Hematopoietic multipotent progenitor cell treated with erythropoietin and hydrocortisone succinate and interleukin-3 and kit ligand, for 15 days (in vitro differentiated cells): Measurements from ENCODE around the gene TMEM178A.
"Not testable (repeated sequence)": the region's sequence is repeated elsewhere in the genome, so short reads cannot be mapped to it uniquely, and the experiment has no call there.

Source experiments
- DNase-seq: peaks from one replicate; pipeline ENCODE4 v3.0.0-alpha.2; 2015; ENCODE audit warnings: low spot score

The TMEM178A gene

DNA sequence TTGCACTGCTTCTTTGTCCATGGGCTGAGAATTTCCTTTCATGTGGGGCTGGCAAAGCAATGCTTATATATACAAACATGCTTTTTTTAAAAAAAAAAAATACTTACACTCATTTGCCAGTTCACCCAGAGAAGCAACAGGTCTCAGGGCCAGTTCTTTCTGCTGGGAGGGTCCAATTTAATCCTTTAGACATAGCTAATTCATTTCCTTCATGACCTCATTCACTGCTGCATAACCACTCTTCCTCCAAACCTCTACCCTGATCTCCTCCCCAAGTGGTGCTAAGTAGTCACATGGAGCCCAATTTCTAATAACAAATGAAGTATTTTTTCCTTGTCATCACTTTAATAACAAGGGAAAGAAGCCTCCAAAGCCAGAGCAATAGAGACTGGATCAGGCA, 17.1 kb upstream of the TMEM178A start:
- no peak for DNase-seq

DNA sequence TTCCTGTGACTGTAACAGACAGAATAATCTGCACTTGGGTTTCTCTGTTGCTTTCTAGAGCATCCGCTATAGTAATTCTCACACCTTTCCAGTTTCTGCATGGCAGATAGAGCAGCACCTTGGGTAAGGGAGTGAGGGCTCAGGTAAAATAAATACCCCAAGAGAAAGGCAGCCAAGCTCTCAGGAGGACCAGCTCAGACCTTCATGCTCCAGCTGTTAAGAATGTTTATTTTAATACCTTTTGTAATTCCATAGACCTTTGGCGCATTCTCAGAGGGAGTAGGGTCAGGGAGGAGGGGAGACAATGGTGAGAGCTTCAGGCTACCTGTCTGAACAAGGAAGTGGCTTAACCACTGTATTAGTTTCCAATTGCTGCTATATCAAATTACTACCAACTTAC, 16.2 kb upstream of the TMEM178A start:
- DNase-seq = no peak

DNA sequence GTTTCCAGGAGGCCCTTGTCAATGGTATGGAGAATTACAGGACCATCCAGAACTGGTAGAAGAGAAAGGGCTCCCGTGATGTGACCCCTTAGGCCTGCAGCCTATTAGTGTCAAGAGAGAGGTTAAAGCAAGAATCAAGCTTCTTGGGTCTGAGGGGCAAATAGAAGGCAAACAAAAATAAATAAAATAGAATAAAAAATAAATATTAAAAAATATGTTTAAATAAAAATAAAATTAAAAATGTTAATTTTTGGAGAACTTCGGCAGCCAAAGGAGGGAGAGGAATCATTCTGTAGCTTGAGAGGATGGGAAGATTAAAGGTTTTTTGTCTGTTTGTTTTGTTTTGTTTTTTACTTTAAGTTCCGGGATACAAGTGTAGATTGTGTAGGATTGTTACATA, 15.2 kb upstream of the TMEM178A start:
- DNase-seq = no peak

DNA sequence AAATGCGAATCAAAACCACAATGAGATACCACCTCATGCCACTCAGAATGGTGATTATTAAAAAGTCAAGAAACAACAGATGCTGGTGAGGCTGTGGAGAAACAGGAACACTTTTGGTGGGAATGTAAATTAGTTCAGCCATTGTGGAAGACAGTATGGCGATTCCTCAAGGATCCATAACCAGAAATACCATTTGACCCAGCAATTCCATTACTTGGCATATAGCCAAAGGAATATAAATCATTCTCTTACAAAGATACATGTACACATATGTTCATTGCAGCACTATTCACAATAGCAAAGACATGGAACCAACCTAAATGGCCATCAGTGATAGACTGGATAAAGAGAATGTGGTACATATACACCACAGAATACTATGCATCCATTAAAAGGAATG, 9.5 kb upstream of the TMEM178A start:
- not testable (repeated sequence) for DNase-seq

DNA sequence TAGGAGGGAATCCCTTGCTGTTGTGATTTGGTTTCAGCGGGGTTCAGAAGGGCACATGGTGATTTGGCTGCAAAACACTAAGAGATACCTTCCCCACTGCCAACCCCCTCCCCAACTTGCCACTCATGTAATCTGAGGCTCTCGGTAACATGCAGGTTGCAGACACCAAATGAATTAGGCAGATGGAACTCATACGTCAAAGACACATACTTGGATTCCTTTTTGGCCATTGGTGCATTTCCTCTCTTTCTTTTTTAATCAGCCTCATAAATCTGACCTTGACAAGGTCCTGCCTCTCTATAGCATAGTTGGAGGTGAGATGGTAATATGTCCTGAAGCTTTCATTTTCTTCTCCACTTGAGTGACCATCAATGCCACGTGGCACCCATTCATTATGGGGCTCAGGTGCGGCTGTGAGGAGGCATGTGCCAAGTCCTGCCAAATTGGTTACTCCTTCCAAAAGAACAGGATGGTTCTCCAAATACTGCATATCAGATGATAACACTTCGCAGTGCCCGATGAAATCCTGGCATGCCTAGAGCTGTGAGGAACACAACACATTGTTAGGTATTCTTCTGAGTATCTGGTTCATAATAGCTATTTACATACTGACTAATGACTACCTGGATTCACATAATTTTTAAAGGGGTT, 8.3 kb upstream of the TMEM178A start:
- no peak for DNase-seq

DNA sequence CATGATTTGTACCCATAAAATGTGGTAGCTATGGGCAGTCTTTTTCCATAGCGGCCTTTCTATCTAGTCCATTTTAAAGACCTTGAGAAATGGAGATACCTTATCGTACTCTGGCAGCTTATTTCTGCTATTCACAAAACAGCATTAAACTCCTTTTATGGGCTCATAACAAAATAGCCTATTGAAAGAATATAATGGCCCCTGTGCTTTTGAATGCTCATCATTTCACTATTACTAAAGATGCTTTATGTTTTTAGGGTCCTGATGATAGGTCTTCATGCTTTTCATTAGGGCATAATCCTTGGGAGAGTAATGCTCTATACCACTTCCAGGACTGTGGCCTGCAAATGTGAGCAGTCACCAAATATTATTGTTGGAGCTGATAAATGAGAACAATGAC, 7.3 kb upstream of the TMEM178A start:
- DNase-seq = no peak

DNA sequence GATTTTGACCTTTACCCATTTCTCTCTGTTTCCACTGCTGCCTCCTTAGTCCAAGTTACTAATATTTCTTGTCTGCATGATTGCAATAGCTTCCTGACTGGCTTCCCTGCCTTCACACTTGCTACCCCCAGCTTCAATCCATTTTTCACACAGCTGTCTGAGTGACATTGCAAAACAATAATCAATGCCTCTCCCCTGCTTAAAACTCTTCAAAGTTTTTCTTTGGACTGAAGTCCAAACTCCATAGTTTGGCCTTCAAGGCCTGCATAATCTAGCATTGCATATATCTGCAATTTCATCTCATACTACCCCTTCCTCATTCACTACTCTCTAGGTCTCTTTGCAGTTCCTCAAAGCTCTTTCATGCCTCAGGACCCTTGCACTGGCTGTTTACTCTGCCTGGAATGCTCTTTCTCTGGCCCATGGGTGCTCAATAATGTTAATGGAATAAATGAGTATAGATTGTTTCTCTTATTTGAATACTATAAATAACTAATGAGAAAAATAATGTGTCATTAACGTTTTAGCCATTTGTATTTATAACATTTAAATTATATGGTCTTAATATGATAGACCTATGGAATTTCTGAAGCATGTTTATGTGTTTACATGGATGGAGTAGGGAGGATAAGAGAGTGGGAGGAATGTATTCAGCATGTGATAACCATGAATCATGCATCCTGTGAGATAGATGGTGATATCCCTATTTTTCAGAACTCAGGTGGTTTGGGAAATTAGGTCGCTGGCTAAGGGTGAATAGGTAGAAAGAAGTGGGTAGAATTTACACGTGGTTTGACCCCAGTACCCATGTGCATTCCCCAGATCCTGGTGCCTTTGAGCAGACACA, 5.7 kb upstream of the TMEM178A start:
- no peak for DNase-seq

DNA sequence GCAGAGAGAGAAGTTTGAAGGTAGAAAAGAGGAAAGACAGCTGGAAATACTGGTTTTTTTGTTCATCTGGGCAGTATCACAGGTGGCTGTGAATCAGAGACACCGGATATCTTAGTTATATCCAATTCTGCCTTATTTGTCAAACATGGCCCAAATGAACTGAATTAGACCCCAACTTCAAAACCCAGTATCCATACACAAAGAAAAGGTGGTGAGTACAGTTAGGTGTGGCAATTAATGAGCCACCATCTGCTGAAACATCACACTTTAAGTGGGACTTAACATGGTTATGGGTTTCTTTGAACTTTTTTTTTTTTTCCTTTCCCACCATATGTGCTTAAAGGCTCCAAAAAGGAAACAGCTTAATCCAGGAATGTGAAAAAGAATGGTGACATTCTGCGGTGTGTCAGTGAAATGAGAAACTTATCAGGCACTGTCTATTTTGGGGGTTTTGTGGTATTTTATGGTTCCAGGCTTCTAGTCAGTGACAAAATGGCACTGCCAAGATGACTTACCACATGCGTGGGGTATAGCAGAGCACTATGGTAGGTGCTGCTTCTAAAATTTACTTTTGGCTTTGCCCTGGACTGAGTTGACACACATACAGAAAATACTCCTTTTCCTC, 5.0 kb upstream of the TMEM178A start:
- no peak for DNase-seq

DNA sequence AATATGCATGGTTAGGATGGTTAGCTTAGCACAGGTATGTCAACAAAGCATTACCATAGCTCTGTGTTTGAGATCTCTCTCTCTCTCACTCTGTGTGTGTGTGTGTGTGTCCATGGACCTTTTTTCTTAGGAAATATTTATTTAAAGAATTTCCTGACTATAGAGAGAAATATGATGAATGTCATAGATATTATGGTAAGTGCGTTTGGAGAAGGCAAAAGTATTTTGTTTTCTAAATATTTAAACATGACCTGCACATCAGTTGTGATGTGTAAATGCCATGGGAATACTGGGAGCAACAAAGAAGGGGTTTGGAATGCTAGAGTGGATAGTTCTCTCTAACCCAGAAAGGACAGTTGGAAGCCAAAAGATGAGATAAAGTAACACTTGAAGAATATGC, 3.9 kb upstream of the TMEM178A start:
- no peak for DNase-seq

DNA sequence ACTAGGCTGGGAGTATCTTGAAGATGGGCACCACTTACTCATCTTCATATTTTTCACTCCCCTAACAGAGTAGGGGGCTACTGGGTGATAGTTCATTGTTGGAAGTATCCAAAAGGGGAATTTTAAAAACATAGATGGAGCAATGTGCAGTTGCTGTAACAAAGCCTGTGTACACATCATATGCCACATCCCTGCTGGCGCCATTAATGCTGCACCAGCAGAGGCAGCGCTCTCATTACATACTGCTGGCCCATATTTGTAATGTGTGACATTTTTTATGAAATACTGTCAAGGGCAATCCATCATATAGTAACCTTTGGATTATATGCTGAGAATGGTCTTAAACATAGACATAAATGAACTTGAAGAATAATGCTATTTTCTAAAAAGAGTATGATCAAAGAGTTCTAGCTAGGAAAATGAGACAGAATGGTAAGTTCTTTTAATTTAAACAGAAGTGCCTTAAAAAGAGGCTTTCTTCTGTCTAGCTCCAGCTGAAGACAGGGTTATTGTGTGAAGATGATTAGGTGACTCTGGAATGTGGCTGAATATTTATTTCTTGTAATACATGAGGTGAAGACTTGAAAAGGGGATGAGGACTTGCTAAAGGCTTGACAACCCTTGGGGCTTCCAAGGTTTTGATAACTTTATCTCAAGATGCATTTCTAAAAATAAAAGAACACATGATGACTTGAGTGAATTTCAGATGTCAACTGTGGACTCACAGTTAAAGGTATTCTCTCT, 2.4 kb upstream of the TMEM178A start:
- no peak for DNase-seq

DNA sequence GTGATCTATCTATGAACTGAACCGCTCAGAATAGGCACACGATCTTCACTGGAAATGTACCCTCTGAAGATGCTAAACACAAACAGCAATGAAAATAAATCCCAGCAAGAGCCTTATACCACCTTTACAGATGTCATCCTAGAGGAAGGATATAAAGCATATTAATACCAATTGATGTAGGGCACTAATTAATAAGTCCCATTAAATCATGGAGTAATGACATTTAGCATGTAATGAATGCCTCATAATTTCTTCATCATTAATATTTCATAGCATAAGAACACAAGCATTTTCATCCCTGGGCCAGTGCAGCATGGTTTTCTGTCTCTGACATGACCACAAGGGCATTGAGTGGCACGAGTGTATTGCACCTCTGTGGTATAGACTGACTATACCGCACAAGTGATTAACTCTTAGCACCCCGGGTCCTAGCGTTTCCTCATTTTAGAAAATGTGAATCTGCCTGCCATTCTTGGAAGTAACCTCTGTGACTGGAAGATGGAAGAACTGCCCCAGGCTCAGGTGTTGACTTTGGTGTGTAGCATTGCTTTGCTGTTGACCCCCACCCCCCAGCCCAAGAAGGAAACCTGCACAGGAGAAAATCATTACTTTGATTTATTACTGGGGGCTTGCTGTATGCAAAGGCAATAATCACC, 1.4 kb upstream of the TMEM178A start:
- no peak for DNase-seq

DNA sequence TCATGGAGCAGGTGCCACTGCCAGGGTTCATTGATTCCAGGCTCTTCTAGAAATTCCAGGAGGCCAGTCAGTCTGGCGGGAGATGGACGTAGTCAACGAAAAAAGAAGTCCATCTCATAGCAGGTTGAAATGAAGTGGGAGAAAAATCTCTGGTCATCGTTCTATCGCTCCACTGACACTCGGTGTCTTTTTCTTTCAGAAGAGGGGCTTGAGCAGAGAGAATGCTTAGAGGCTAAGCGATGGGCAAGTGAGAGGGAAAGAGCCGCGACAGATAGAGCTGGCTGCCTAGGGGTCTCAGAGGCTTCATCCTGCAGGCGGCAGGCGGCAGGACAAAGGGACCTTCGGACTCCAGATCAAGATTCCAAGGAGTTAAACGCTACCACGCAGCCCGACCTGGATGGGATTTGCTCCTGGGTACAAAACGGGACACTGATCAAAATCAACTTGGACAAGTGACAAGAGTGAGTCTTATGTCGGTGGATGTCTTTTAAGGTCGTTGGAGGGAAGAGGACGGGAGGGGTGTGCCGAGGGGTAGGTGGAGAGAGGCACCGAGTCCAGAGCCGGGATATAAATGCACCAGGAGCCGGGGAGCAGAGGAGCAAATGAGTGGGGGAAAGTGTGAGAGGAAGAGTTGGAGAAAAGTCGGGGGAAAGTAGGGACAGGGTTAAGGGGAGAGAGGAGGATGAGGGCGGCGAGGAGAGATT, 677 bp upstream of the TMEM178A start:
- no peak for DNase-seq

DNA sequence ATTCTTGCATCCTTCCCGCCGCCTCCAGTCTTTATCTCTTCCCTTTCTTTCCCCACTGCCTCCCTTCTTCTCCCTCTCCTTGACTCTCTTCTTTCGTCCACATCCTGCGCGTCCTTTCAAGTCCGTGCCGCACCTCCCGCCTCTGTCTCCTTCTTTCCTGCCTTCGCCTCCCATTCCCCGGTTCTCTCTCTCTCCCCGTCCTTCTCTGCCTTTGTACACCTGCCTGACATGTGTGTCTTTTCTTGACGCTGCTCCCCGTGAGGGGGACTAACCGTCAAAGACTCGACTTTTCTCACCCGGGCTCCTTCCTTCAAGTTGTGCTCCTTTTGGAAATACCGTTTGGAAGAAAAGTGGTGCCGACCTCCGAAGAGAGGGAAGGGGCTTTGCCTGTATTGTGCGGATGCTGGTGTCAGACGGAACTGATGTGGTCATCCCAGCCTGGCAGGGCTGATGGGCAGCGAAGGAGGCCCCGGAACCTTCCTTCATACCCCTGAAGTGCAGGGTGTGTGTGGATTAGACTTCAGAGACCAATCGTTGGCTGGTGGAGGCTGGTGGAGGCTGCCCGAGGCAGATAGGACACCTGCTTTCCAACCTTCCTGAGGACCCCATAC, 879 bp downstream of the TMEM178A start:
- no peak for DNase-seq

DNA sequence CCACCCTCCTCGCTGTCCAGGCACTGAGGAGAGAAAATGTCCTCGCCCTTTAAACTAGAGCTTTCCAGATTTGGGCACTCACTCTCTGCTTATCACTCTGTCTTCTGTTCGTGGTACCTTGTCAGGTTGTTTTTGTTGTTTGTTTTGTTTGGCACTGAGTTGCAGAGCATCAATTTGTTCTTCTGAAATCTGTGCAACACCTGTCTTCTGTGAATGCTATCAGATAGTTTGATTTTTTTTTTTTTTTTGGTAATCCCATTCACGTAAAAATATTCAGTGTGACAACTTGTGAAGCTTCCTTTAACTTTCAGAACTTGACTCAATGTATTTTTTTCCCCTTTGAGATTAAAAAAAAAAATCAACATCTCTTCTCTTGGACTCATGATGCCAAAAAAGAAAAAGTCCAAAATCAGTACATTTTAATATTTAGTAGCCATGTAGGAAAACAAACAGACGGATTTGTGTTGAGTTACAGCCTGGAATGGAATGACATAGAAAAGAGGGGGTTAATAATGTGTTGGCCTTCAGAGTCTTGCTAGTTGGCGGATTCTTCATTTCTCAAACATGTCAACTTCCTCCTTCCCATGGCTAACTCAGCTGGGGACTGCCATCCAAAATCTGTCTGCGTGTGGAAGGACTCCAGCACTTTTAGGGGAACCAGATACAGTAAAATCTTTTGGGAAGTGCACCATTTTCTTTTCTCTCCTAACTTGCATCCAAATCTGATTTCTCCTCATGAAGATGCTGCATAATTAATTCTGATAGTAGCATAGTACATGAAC, 1.6 kb downstream of the TMEM178A start:
- no peak for DNase-seq

DNA sequence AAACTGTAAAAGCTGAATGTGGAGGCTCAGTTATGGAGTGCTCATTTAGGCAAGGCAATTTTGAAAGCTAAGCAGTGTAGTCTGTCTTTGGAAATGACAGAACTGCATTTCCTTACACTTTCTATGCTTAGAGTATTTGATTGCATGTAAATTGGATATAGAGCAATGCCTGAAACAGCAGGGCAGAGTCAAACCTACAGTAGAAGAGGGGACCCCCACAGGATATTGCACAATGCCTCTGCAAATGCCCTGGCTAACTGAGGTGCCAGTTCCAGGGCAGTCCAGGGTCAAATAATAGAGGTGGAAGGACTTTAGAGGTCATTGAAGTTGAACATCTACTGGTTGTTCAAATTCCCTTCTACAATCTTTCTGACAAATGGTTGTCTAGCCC, 2.2 kb downstream of the TMEM178A start:
- DNase-seq = no peak

DNA sequence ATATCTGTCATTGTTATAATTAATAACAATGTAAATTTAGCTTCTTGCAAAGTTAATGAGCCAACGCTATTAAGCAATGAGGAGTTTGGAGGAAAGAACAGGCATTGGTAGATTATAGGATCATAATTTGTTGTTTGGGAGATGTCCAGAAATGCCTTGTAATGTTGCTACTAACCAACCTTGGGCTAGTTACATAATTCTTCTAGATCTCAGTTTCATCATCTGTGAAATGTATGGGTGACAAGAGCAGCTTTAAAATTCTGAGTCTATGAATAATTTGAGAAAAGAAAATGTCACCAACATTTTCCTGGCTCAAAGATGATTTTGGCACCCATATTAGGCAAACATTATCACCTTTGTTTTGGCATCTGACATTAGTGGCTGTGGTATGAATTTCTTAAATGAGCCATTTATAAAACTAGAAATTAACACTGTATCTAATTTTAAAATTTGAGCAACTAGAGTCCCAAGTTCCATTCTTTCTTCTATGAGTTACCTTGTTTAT, 2.9 kb downstream of the TMEM178A start:
- DNase-seq = no peak

DNA sequence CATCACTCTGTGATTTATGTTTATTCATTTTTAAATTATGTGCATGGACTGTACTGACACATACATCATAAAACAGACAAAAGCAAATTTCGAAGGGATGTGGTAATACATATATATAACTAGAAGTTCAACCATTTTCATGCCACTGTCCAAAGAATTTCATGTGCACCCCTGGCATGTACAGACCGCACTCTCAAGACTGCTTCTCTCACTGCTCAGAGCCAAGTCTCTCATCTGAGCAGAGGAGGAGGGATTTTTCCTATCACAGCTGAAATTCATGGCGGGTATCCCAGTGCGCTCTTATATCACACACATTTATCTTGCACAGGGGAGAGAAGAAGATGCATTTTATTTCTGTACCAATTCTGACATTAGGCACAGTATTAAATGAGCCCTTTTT, 5.9 kb downstream of the TMEM178A start:
- DNase-seq = no peak

DNA sequence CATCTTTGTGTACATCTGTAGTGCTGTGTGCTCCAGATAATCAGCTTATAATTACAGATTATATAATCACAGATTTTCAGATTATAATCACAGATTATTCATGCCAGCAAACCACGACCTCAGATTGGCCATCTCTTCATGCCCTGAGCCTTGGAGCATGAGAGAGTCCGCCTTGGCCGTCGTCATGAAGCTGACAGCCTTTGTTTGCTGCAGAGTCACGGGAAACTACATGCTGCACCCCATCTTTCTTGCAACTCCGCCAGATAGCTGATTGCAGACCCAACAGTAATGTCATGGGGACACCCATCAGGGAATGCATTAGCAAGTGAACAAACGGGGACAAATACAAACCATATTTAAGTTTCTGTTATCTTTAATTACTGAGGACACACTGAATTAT, 7.3 kb downstream of the TMEM178A start:
- DNase-seq = no peak

DNA sequence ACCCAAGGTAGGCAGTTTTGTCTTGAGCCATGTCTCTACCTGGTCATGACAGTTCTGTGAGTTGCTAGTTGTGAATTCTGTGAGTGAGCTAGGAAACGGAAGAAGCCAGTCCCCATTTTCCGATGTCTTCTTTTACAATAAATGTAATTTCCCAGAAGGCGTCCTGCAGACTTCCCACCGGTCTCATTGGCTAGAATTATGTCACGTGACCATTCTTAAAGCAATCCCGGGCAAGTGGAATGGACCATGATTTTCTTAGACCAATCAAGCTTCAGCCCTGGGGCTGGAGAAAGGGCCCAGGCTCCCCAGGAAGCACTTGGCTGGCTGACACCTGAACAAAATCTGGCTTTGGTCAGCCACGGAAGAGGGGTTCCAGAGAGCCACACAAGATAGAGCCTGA, 10.6 kb downstream of the TMEM178A start:
- DNase-seq = no peak

DNA sequence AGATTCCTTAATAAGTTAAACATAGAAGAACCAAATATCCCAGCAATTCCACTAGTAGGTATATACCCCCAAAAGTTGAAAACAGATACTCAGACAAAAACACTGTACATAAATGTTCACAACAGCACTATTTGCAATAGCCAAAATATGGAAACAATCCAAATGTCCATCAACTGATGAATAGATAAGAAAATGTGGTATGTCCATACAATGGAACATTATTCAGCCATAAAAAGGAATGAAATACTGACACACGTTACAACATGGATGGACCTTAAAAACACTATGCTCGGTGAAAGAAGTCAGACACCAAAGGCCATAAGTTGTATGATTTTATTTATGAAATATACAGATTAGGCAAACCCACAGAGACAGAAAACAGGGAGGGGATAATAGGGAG, 12.5 kb downstream of the TMEM178A start:
- no peak for DNase-seq
